Left lung (tissue), 10 donors: ENCODE data around the gene TJP2. TPM values are rescaled to one million over a fixed set of nuclear protein-coding genes. Genes with fewer than 3 reads are reported as not detected.

Experiments used
- ATAC-seq: fragments of 200-7000 bp; cut with Tn5 transposase; one replicate; pipeline ENCODE4 v1.9.1; 2020; ENCODE audit warnings: moderate library complexity
- DNase-seq, 4 donors: peaks; one replicate each; pipeline ENCODE4 v3.0.0-alpha.2; 2013 to 2020
- H3K27ac ChIP-seq, 2 donors: fragments of 200-600 bp; sonication (generic) in 1 of 2; one replicate each; pipeline versions ENCODE4 v1.5.0 to v1.8.0; 2020 to 2021
- H3K27me3 ChIP-seq, 2 donors: fragments of 200-600 bp; sonication (generic) in 1 of 2; one replicate each; pipeline versions ENCODE4 v1.5.0 to v1.8.0; 2020 to 2021
- H3K36me3 ChIP-seq, 2 donors: fragments of 200-600 bp; sonication (generic) in 1 of 2; one replicate each; pipeline versions ENCODE4 v1.5.0 to v1.8.0; 2020 to 2021
- H3K4me1 ChIP-seq, 2 donors: fragments of 200-600 bp; one replicate each; pipeline ENCODE4 v1.8.0; 2021
- H3K4me3 ChIP-seq, 2 donors: fragments of 200-600 bp; sonication (generic) in 1 of 2; one replicate each; pipeline versions ENCODE4 v1.5.0 to v1.8.0; 2020 to 2021; ENCODE audit warnings: mild to moderate bottlenecking in 1 of 2
- H3K9me3 ChIP-seq, 2 donors: fragments of 200-600 bp; sonication (generic) in 1 of 2; one replicate each; pipeline versions ENCODE4 v1.5.0 to v1.8.0; 2020 to 2021
- CTCF ChIP-seq, 2 donors: fragments of 200-600 bp; sonication (generic) in 1 of 2; IDR thresholded peaks; one replicate each; pipeline versions ENCODE4 v1.5.0 to v1.8.0; 2021; ENCODE audit warnings: antibody characterized with exemption in 2 of 2
- intact Hi-C, 2 donors: fragments of 100-400 bp; cut with DNase I; formaldehyde crosslinking; loops; one replicate each; pipeline versions ENCODE4 v1.11.2 to v1.14.2; 2022
- polyA plus RNA-seq, 6 donors: library from polyadenylated mRNA; unstranded; fragments of 120-200 nt; gene quantifications; one replicate each; pipeline ENCODE4 v1.2.1, GENCODE V29; 2013; ENCODE audit not compliant: insufficient read length in 6 of 6
- total RNA-seq, 2 donors: library from RNA; stranded (reverse); fragmentation: NEBNext Ultra II Directional; extraction: Animal tissue kit (Norgen Biotek cat#: 25700); gene quantifications; one replicate each; pipeline ENCODE4 v1.2.1, GENCODE V29; 2021
- donor health status: DM: no; HTN: yes; CAD: no.
- donor health status: DM: no; HTN: no; CAD: no.

The TJP2 gene
- total and polyA plus RNA-seq, 8 donors: 93.0 to 139 (median 114) TPM

DNA sequence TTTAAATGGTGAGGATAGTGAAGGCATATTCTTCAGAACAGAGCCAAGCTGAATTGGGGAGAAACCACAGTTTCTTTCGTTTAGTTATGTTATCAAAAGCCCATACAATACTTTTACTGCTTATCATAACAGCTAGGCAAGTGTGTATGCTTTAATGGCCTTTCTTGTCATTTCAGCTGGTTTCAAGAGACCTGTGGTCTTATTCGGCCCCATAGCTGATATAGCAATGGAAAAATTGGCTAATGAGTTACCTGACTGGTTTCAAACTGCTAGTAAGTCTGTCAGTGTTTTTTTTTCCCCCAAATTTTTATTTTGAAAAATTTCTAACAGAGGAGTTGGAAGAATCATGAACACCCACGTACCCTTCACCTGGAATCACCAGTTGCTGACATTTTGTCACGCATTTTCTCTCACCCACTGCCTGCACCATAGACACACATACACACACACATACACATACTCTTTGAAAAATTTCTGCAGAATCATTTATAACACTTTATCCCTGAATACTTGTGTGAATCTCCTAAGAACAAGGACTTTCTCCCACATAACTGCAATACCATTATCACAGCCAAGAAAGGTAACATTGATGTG lies 63.7 kb downstream of the TJP2 start:
- H3K9me3 ChIP-seq: no peaks in the 10 kb centered on the region
- ATAC-seq (no peak), DNase-seq (no peak)
- H3K4me1 ChIP-seq: no peaks in the 10 kb centered on the region
- intact Hi-C loops: no loop called here
- H3K27me3 ChIP-seq: no peaks in the 10 kb centered on the region
- peaks cover 0 to 90% of the 10 kb centered on the region in 2 donors for H3K36me3 ChIP-seq
- H3K4me3 ChIP-seq: no peak overlapping the region
- no peak overlapping the region for H3K27ac ChIP-seq
- no peak for TF ChIP-seq CTCF (IDR thresholded peaks at IDR 0.05)

DNA sequence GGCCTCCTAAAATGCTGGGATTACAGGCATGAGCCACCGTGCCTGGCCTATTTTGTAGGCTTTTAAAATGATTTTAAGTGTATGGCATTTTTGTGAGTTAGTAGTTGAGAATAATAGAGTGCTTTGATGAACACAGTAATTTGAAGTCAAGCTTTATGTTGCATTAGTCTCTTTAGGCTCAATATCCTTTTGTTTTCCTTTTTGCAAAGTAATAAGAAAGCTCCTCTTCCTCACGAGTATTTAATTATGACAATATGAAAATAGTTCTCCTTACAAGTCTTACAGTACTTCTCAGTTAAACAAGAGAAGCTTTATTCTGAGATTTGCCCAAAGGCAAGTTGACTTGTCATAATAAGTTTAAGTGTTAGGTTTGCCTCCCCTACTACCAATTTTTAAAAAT lies 69.0 kb downstream of the TJP2 start:
- H3K4me3 ChIP-seq: no peak overlapping the region
- H3K27ac ChIP-seq: no peak overlapping the region
- H3K4me1 ChIP-seq: no peaks in the 10 kb centered on the region
- no peak for ATAC-seq
- DNase-seq: no peak
- H3K36me3 ChIP-seq: peaks cover 0 to 71% of the 10 kb centered on the region in 2 donors
- no peak for TF ChIP-seq CTCF (IDR thresholded peaks at IDR 0.05)
- no peaks in the 10 kb centered on the region for H3K9me3 ChIP-seq
- intact Hi-C loops: no loop called here
- H3K27me3 ChIP-seq: no peaks in the 10 kb centered on the region

GRCh38 chr9:69246629-69247028 lies 72.6 kb downstream of the TJP2 start:
- DNase-seq (no peak), ATAC-seq (no peak)
- TF ChIP-seq CTCF (IDR thresholded peaks at IDR 0.05): no peak
- Histone ChIP-seq H3K4me3 (no peak overlapping the region), H3K27me3 (no peaks in the 10 kb centered on the region), H3K27ac (no peak overlapping the region), H3K36me3 (peaks cover 0 to 70% of the 10 kb centered on the region in 2 donors), H3K9me3 (no peaks in the 10 kb centered on the region), H3K4me1 (no peaks in the 10 kb centered on the region)
- intact Hi-C loops: no loop called here

DNA sequence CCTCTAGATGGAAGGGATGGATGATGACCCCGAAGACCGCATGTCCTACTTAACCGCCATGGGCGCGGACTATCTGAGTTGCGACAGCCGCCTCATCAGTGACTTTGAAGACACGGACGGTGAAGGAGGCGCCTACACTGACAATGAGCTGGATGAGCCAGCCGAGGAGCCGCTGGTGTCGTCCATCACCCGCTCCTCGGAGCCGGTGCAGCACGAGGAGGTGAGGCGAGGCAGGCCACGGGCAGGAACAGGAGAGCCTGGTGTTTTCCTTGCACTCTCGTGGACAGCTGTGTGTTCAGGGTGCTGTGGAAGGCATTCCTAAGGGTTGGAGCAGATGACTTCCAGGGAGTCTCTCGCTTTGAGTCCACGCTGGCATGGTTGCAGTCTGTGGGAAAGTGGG lies 73.9 kb downstream of the TJP2 start:
- ATAC-seq: no peak
- no peaks in the 10 kb centered on the region for H3K9me3 ChIP-seq
- H3K36me3 ChIP-seq: peaks cover 0 to 78% of the 10 kb centered on the region in 2 donors

GRCh38 chr9:69249337-69249736 lies 75.3 kb downstream of the TJP2 start:
- intact Hi-C loops: no loop called here
- DNase-seq (no peak), ATAC-seq (no peak)
- Histone ChIP-seq H3K27me3 (no peaks in the 10 kb centered on the region), H3K4me1 (no peaks in the 10 kb centered on the region), H3K27ac (no peak overlapping the region), H3K4me3 (no peak overlapping the region), H3K36me3 (peaks cover 0 to 89% of the 10 kb centered on the region in 2 donors), H3K9me3 (no peaks in the 10 kb centered on the region)
- TF ChIP-seq CTCF (IDR thresholded peaks at IDR 0.05): no peak

More for the DNA sequence above, 73.9 kb downstream of the TJP2 start:
- TF ChIP-seq CTCF (IDR thresholded peaks at IDR 0.05): no peak
- Histone ChIP-seq H3K27me3 (no peaks in the 10 kb centered on the region), H3K4me3 (no peak overlapping the region), H3K4me1 (no peaks in the 10 kb centered on the region), H3K27ac (no peak overlapping the region)
- no peak for DNase-seq
- intact Hi-C loops: no loop called here
